ENCODE measurements around the gene NPR3. TPM values are rescaled to one million over a fixed set of nuclear protein-coding genes. Genes with fewer than 3 reads are reported as not detected.
A peak's percentile ranks its signal among the peaks of the same experiment; 100 is the strongest.

NPR3 gene
- total and polyA plus RNA-seq, 2 of the 8 experiments (the other 6 are each of a cell fraction or from before 2014, with no cell fraction given): not detected

GRCh38 chr5:32703957-32704356, 7.2 kb upstream of the NPR3 start:
- Histone ChIP-seq H2BK5ac (ENCODE audit: low read depth, low read length) (no peak overlapping the region), H4K91ac (replicated peaks; ENCODE audit: insufficient read length, low read length) (no peak overlapping the region), H3K4me1 (replicated peaks in 1 of 4; ENCODE audit: control insufficient read depth in 3 of 4, insufficient read depth in 4 of 4, low read length in 3 of 4) (0 out of 7 replicates have a peak, but pooled peaks cover 0 to 1% (median under 1%) of the 10 kb centered on the region in 4 experiments), H3K4ac (replicated peaks; ENCODE audit: insufficient read length, low read depth, low read length) (no peak overlapping the region), H3K27me3 (replicated peaks in 1 of 4; ENCODE audit: control insufficient read depth in 3 of 4, extremely low read depth in 1 of 4, insufficient read depth in 3 of 4, low read length in 3 of 4) (peaks cover under 1 to 7% (median 5%) of the 10 kb centered on the region in 4 experiments; a peak in 6 of 7 replicates), H3K4me3 (ENCODE audit: extremely low read depth in 1 of 4, insufficient read depth in 2 of 4, low read depth in 3 of 4, low read length in 4 of 4) (no peak overlapping the region), H3K79me2 (ENCODE audit: control insufficient read depth in 1 of 2, insufficient read depth in 2 of 2, low read length in 2 of 2) (no peaks in the 10 kb centered on the region), H3K4me2 (ENCODE audit: insufficient read depth in 1 of 2, low read depth in 2 of 2, low read length in 2 of 2) (no peak overlapping the region), H2BK12ac (ENCODE audit: low read depth, low read length) (no peak overlapping the region), H2AFZ (ENCODE audit: low read length) (no peak overlapping the region), H2AK5ac (ENCODE audit: low read depth, low read length) (no peak overlapping the region), H3K56ac (replicated peaks; ENCODE audit: insufficient read length, low read depth, low read length) (no peak overlapping the region), H3K14ac (ENCODE audit: insufficient read length) (no peak overlapping the region), H3K23ac (ENCODE audit: insufficient read length) (peak overlapping the region; percentile 41), H2BK120ac (replicated peaks; ENCODE audit: low read depth, low read length) (no peak overlapping the region), H3K23me2 (ENCODE audit: low read depth, low read length) (no peaks in the 10 kb centered on the region; the same call in 1 of the 2 replicates), H4K8ac (ENCODE audit: extremely low read depth, insufficient read depth, low read length) (no peak overlapping the region), H3K9ac (replicated peaks in 1 of 4; ENCODE audit: extremely low read depth in 1 of 4, low read depth in 3 of 4, low read length in 3 of 4) (no peak overlapping the region), H3K79me1 (ENCODE audit: low read depth, low read length) (no peaks in the 10 kb centered on the region), H2BK15ac (ENCODE audit: low read length) (no peak overlapping the region), H3K9me3 (ENCODE audit: insufficient read depth in 2 of 2, low read depth in 1 of 2, low read length in 1 of 2) (no peaks in the 10 kb centered on the region), H4K5ac (ENCODE audit: insufficient read length, low read depth, low read length) (no peak overlapping the region), H3K36me3 (ENCODE audit: control insufficient read depth in 2 of 4, insufficient read depth in 4 of 4, low read length in 3 of 4) (no peaks in the 10 kb centered on the region), H2BK20ac (ENCODE audit: low read length) (no peak overlapping the region), H3K27ac (ENCODE audit: low read depth, low read length) (no peak overlapping the region), H4K20me1 (replicated peaks in 1 of 2; ENCODE audit: control insufficient read depth in 1 of 2, insufficient read depth in 2 of 2, low read length in 2 of 2) (no peaks in the 10 kb centered on the region), H3K18ac (ENCODE audit: extremely low read depth, low read length) (no peak overlapping the region)
- no peak for DNase-seq (ENCODE audit: low read depth in 1 of 2, low spot score in 2 of 2)
- FAIRE-seq: no peak
- POLR2A ChIA-PET (ENCODE audit: partially characterized antibody): no interaction called here
- CTCF ChIA-PET (ENCODE audit: partially characterized antibody): interaction anchor here (0.6 kb wide), 1 partner anchor 73 kb away, joined by 3 read pairs; no protein-coding TSS in a partner anchor
- no peak for TF ChIP-seq TAF7 (optimal IDR thresholded peaks at IDR 0.05; ENCODE audit: borderline replicate concordance, low read depth, low read length)
- TF ChIP-seq SRF (IDR thresholded peaks at IDR 0.05; ENCODE audit: low read depth, low read length): no peak
- TF ChIP-seq BRCA1 (IDR thresholded peaks at IDR 0.05; ENCODE audit: low read depth, low read length): no peak
- TF ChIP-seq BCL11A (IDR thresholded peaks at IDR 0.05; ENCODE audit: low read depth in 2 of 2, low read length in 2 of 2): no peak
- no peak for TF ChIP-seq TBP (IDR thresholded peaks at IDR 0.05; ENCODE audit: low read depth, low read length)
- TF ChIP-seq NRF1 (IDR thresholded peaks at IDR 0.05; ENCODE audit: low read depth, low read length): no peak
- TF ChIP-seq FOSL1 (IDR thresholded peaks at IDR 0.05; ENCODE audit: insufficient read depth, low read depth, low read length): no peak
- TF ChIP-seq CEBPB (IDR thresholded peaks at IDR 0.05; ENCODE audit: low read depth, low read length): no peak
- no peak for TF ChIP-seq EGR1 (IDR thresholded peaks at IDR 0.05; ENCODE audit: borderline replicate concordance, low read depth, low read length)
- no peak for TF ChIP-seq MAX (IDR thresholded peaks at IDR 0.05)
- no peak for TF ChIP-seq CHD2 (IDR thresholded peaks at IDR 0.05; ENCODE audit: low read length)
- TF ChIP-seq KDM5A (IDR thresholded peaks at IDR 0.05; ENCODE audit: low read length): no peak
- no peak for TF ChIP-seq KDM1A (IDR thresholded peaks at IDR 0.05; ENCODE audit: borderline replicate concordance, low read length)
- TF ChIP-seq EP300 (IDR thresholded peaks at IDR 0.05; ENCODE audit: borderline replicate concordance in 1 of 2, low read depth in 2 of 2, low read length in 2 of 2): no peak
- no peak for TF ChIP-seq HDAC6 (IDR thresholded peaks at IDR 0.05; ENCODE audit: low read depth, low read length)
- no peak for TF ChIP-seq POLR2A (IDR thresholded peaks at IDR 0.05; ENCODE audit: control extremely low read depth in 1 of 2, low read depth in 2 of 2, low read length in 2 of 2)
- no peak for TF ChIP-seq RXRA (IDR thresholded peaks at IDR 0.05; ENCODE audit: insufficient read depth, low read depth, low read length)

Measured in H1 (cell line).